Tibial nerve (tissue), 4 donors: ENCODE measurements around the gene CCDC148. TPM values are rescaled to one million over a fixed set of nuclear protein-coding genes. Genes with fewer than 3 reads are reported as not detected.

Source experiments
- DNase-seq, 2 donors: peaks; one replicate each; pipeline ENCODE4 v3.0.0-alpha.2; 2019; ENCODE audit warnings: low spot score in 2 of 2
- H3K27ac ChIP-seq, 4 donors: fragments of 200-600 bp; sonication (generic) in 3 of 4; one replicate each; pipeline ENCODE4 v1.5.1; 2017 to 2019; ENCODE audit warnings: mild to moderate bottlenecking in 1 of 4
- H3K27me3 ChIP-seq, 2 donors: fragments of 200-600 bp; sonication (generic) in 1 of 2; one replicate each; pipeline versions ENCODE4 v1.5.1 to v1.6.0; 2017 to 2019
- H3K36me3 ChIP-seq, 3 donors: fragments of 200-600 bp; sonication (generic); one replicate each; pipeline ENCODE4 v1.5.1; 2018 to 2019
- H3K4me1 ChIP-seq, 4 donors: fragments of 200-600 bp; sonication (generic) in 3 of 4; one replicate each; pipeline ENCODE4 v1.5.1; 2017 to 2019
- H3K4me3 ChIP-seq, 4 donors: fragments of 200-600 bp; sonication (generic) in 3 of 4; one replicate each; pipeline ENCODE4 v1.5.1; 2017 to 2019; ENCODE audit warnings: mild to moderate bottlenecking in 1 of 4, moderate library complexity in 1 of 4
- H3K9me3 ChIP-seq, 4 donors: fragments of 200-600 bp; sonication (generic) in 3 of 4; one replicate each; pipeline ENCODE4 v1.5.1; 2017 to 2019
- EP300 ChIP-seq, 2 donors: sonication (generic); formaldehyde crosslinking; IDR thresholded peaks; one replicate each; pipeline ENCODE4 v1.6.1; 2017; ENCODE audit warnings: antibody characterized with exemption in 2 of 2, mild to moderate bottlenecking in 1 of 2
- POLR2A ChIP-seq, 2 donors: fragments of 450-650 bp; IDR thresholded peaks; one replicate each; pipeline ENCODE4 v1.6.1; 2017; ENCODE audit warnings: antibody characterized with exemption in 2 of 2, mild to moderate bottlenecking in 2 of 2, moderate library complexity in 2 of 2
- WGBS, 2 donors: methylation state at CpG; one replicate each; pipeline ENCODE4 v1.1.5; 2018; 5-methylcytosine and 5-hydroxymethylcytosine counted together
- total RNA-seq, 4 donors: library from RNA; depleted of rRNA; stranded (reverse); fragments of >200 nt; gene quantifications; one replicate each; pipeline ENCODE4 v1.1.0, GENCODE V29; 2016
- TF ChIP-seq, protein P1 (sequence below), 5 experiments: fragments of 200-600 bp in 3 of 5; fragments of 450-650 bp in 2 of 5; sonication (generic) in 3 of 5; IDR thresholded peaks; one replicate each; pipeline ENCODE4 v1.5.1; 2016 to 2019; ENCODE audit warnings: antibody characterized with exemption in 5 of 5, mild to moderate bottlenecking in 3 of 5, moderate library complexity in 2 of 5

The CCDC148 gene
- total RNA-seq, 4 donors from 2014 or later: 0.30 to 2.5 (median 1.9) TPM

DNA sequence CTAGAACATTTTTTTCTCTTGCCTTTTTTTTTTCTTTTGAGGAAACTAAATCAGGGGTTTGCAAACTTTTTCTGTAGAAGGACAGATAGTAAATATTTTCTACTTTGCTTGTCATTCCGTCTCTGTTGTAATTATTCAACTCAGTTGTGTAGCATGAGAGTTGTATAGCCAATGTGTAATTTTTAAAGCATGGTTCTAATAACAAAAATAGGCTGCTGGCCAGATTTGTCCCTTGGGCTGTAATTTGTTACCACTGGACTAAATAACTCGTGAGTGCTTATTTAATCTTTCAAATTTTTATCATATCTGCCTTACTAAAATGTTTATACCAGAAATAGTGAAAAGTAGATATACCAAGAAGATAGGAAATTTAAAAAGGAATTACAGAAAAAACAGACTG is 43.0 kb downstream of the CCDC148 start:
- WGBS, 2 donors: 51 to 53% methylated on average over 2 of the region's 2 CpGs
- Histone ChIP-seq H3K4me3 (no peak overlapping the region), H3K4me1 (no peaks in the 10 kb centered on the region), H3K27me3 (no peaks in the 10 kb centered on the region), H3K9me3 (peaks cover 0 to 38% (median 2%) of the 10 kb centered on the region in 4 donors), H3K36me3 (no peaks in the 10 kb centered on the region), H3K27ac (no peak overlapping the region)
- DNase-seq: no peak
- TF ChIP-seq, protein P1, sequence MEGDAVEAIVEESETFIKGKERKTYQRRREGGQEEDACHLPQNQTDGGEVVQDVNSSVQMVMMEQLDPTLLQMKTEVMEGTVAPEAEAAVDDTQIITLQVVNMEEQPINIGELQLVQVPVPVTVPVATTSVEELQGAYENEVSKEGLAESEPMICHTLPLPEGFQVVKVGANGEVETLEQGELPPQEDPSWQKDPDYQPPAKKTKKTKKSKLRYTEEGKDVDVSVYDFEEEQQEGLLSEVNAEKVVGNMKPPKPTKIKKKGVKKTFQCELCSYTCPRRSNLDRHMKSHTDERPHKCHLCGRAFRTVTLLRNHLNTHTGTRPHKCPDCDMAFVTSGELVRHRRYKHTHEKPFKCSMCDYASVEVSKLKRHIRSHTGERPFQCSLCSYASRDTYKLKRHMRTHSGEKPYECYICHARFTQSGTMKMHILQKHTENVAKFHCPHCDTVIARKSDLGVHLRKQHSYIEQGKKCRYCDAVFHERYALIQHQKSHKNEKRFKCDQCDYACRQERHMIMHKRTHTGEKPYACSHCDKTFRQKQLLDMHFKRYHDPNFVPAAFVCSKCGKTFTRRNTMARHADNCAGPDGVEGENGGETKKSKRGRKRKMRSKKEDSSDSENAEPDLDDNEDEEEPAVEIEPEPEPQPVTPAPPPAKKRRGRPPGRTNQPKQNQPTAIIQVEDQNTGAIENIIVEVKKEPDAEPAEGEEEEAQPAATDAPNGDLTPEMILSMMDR (IDR thresholded peaks at IDR 0.05): no peak
- TF ChIP-seq EP300 (IDR thresholded peaks at IDR 0.05) (no peak), POLR2A (IDR thresholded peaks at IDR 0.05) (no peak)

DNA sequence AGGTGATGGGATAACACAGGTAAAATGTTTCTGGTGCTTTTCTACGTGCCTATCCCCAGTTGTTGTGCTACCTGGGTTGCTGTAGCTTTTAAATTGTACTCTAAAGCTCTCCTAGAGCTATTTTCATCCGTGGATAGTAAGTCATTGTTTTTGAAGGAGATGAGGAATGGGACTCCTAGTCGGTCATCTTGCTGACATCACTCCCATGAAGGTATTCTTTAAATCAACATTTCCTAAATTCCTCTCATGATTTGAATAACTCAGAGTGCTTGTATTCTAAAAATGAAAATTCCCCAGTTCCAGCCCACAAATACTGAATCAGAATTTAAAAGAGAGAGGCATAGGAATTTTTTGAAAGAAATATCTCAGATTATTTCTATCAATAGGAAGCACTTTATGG is 44.3 kb downstream of the CCDC148 start:
- Histone ChIP-seq H3K9me3 (peaks cover 0 to 38% (median 2%) of the 10 kb centered on the region in 4 donors), H3K4me1 (no peaks in the 10 kb centered on the region), H3K27ac (no peak overlapping the region), H3K27me3 (no peaks in the 10 kb centered on the region), H3K4me3 (no peak overlapping the region), H3K36me3 (no peaks in the 10 kb centered on the region)
- WGBS, 2 donors: 36 to 53% methylated on average over 3 of the region's 3 CpGs
- TF ChIP-seq, protein P1 (IDR thresholded peaks at IDR 0.05): no peak
- no peak for TF ChIP-seq POLR2A (IDR thresholded peaks at IDR 0.05)
- TF ChIP-seq EP300 (IDR thresholded peaks at IDR 0.05): no peak
- DNase-seq: no peak

DNA sequence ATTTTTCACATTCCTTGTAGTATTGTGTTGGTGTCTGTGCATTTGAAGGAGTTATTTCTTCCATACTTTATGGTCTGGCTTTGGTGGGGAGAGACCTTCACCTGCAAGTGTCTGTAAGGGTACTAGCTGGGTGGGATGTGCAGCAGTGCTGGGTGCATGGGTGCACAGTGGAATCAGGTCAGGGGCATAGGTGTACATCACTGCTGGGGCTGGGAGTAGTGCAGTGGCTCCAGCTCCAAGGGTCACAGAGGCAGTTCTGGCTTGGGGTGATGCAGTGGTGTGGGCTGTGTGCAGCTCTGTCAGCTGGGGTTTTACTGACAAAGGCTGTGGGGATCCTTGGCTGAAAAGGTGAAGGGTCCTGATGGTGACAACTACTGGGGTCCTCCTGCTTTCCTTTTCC is 44.8 kb downstream of the CCDC148 start:
- no peak for TF ChIP-seq POLR2A (IDR thresholded peaks at IDR 0.05)
- TF ChIP-seq, protein P1 (IDR thresholded peaks at IDR 0.05): no peak
- TF ChIP-seq EP300 (IDR thresholded peaks at IDR 0.05): no peak
- peaks cover 0 to 37% (median 2%) of the 10 kb centered on the region in 4 donors for H3K9me3 ChIP-seq
- no peaks in the 10 kb centered on the region for H3K4me1 ChIP-seq
- H3K36me3 ChIP-seq: no peaks in the 10 kb centered on the region
- DNase-seq: no peak
- H3K27ac ChIP-seq: no peak overlapping the region
- H3K4me3 ChIP-seq: no peak overlapping the region
- H3K27me3 ChIP-seq: no peaks in the 10 kb centered on the region

DNA sequence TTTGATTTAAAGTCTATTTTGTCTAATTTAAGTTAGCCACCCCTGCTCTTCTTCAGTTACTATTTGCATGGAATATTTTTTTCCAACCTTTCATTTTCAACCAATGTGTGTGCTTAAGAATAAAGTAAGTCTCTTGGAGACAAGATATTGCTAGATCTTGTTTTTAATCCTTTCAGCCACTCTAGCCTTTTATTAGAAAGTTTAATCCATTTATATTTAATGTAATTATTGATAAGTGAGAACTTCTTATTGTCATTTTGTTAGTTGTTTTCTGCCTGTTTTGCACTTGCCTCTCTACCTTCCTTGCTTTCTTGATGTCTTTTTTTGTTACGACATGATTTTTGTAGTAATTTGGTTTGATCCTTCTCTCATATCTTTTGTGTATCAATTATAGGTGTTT is 46.4 kb downstream of the CCDC148 start:
- Histone ChIP-seq H3K4me3 (no peak overlapping the region), H3K36me3 (no peaks in the 10 kb centered on the region), H3K27me3 (no peaks in the 10 kb centered on the region), H3K4me1 (no peaks in the 10 kb centered on the region), H3K27ac (no peak overlapping the region), H3K9me3 (peaks cover 0 to 24% (median 2%) of the 10 kb centered on the region in 4 donors)
- DNase-seq: no peak
- 100% methylated on average over 1 of the region's 1 CpG for WGBS, 2 donors
- TF ChIP-seq EP300 (IDR thresholded peaks at IDR 0.05) (no peak), POLR2A (IDR thresholded peaks at IDR 0.05) (no peak)
- TF ChIP-seq, protein P1 (IDR thresholded peaks at IDR 0.05): no peak

DNA sequence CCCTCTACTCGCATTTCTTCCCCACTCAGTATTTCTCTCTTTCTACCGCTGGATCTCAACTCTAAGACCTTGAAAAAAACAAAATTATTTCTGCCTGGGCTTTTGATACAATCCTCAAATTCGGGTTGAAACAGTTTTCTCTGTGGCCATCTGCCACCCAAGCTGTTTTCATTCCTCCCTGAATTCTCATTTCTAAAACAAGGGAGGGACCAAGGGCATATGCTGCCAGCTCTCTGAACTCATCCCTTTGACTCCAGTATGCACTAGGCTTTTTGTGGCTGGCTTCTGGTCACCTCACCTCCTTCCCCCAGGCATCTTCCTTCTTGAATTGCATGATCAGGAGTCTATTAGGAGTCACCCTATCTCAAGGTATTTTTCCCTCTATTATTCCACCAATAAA is 49.5 kb downstream of the CCDC148 start:
- no peak for DNase-seq
- WGBS, 2 donors: 75% methylated on average over 3 of the region's 3 CpGs
- H3K9me3 ChIP-seq: peaks cover 0 to 21% (median 2%) of the 10 kb centered on the region in 4 donors
- no peaks in the 10 kb centered on the region for H3K27me3 ChIP-seq
- no peak overlapping the region for H3K27ac ChIP-seq
- no peaks in the 10 kb centered on the region for H3K36me3 ChIP-seq
- peaks cover 0 to 9% (median 0%) of the 10 kb centered on the region in 4 donors for H3K4me1 ChIP-seq
- H3K4me3 ChIP-seq: no peak overlapping the region
- TF ChIP-seq EP300 (IDR thresholded peaks at IDR 0.05) (no peak), POLR2A (IDR thresholded peaks at IDR 0.05) (no peak)
- TF ChIP-seq, protein P1 (IDR thresholded peaks at IDR 0.05): no peak
